ENCODE data around the gene BANK1.

BANK1 gene

GRCh38 chr4:101942891-101943290, 152.4 kb downstream of the BANK1 start (continued):
- TF ChIP-seq, protein P1, sequence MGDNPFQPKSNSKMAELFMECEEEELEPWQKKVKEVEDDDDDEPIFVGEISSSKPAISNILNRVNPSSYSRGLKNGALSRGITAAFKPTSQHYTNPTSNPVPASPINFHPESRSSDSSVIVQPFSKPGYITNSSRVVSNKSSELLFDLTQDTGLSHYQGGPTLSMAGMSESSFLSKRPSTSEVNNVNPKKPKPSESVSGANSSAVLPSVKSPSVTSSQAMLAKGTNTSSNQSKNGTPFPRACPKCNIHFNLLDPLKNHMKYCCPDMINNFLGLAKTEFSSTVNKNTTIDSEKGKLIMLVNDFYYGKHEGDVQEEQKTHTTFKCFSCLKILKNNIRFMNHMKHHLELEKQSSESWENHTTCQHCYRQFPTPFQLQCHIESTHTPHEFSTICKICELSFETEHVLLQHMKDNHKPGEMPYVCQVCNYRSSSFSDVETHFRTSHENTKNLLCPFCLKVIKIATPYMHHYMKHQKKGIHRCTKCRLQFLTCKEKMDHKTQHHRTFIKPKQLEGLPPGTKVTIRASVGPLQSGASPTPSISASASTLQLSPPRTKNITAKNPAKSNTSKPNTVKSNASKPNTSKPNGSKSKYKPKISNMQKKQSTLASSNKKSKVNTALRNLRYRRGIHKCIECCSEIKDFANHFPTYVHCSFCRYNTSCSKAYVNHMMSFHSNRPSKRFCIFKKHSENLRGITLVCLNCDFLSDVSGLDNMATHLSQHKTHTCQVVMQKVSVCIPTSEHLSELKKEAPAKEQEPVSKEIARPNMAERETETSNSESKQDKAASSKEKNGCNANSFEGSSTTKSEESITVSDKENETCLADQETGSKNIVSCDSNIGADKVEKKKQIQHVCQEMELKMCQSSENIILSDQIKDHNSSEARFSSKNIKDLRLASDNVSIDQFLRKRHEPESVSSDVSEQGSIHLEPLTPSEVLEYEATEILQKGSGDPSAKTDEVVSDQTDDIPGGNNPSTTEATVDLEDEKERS (tag by site-specific recombination; IDR thresholded peaks at IDR 0.05) = no peak
- TF ChIP-seq PRDM2 (tag by site-specific recombination; IDR thresholded peaks at IDR 0.05; ENCODE audit: borderline replicate concordance) (no peak), KLF8 (tag by site-specific recombination; IDR thresholded peaks at IDR 0.05) (no peak), ZNF140 (tag by site-specific recombination; IDR thresholded peaks at IDR 0.05) (no peak)

DNA sequence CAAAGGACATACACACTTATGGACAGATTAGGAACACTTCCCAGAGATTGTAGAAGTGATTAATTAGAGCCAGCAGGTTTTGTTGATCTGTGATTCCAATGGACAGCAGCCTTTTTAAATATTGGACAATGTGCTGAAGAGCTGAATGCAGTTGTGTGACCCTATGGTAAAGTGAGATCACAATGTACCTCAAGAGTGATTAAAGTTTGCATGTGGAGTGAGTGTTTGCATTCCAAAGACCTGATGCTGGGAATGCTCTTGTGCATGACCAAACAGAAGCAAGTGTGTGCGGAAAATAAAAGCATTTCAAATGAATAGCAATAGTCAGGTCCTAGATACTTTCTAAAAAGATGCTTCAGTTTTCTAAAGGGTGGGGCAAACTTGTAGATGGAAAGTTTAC, 154.1 kb downstream of the BANK1 start:
- ChIA-PET CTCF (no interaction called here), POLR2A (no interaction called here)
- H3K36me3 ChIP-seq (ENCODE audit: control insufficient read depth in 2 of 2, insufficient read depth in 1 of 2, low read length in 2 of 2) = no peaks in the 10 kb centered on the region
- H3K27ac ChIP-seq (ENCODE audit: extremely low read depth, low read depth, low read length) = no peak overlapping the region
- H3K4me3 ChIP-seq (ENCODE audit: low read depth, low read length) = no peak overlapping the region
- no peak for TF ChIP-seq ZNF426 (tag by site-specific recombination; IDR thresholded peaks at IDR 0.05)
- TF ChIP-seq ZNF513 (tag by site-specific recombination; IDR thresholded peaks at IDR 0.05) = no peak
- no peak for TF ChIP-seq ZSCAN4 (tag by site-specific recombination; IDR thresholded peaks at IDR 0.05)
- TF ChIP-seq ZNF560 (tag by site-specific recombination; IDR thresholded peaks at IDR 0.05; ENCODE audit: borderline replicate concordance) = no peak
- TF ChIP-seq ZBTB20 (tag by site-specific recombination; IDR thresholded peaks at IDR 0.05) = no peak
- TF ChIP-seq, protein P2, sequence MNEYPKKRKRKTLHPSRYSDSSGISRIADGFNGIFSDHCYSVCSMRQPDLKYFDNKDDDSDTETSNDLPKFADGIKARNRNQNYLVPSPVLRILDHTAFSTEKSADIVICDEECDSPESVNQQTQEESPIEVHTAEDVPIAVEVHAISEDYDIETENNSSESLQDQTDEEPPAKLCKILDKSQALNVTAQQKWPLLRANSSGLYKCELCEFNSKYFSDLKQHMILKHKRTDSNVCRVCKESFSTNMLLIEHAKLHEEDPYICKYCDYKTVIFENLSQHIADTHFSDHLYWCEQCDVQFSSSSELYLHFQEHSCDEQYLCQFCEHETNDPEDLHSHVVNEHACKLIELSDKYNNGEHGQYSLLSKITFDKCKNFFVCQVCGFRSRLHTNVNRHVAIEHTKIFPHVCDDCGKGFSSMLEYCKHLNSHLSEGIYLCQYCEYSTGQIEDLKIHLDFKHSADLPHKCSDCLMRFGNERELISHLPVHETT (tag by site-specific recombination; IDR thresholded peaks at IDR 0.05) = no peak
- no peak for TF ChIP-seq KLF7 (tag by site-specific recombination; IDR thresholded peaks at IDR 0.05; ENCODE audit: borderline replicate concordance)
- no peak for TF ChIP-seq ZSCAN16 (tag by site-specific recombination; IDR thresholded peaks at IDR 0.05)
- TF ChIP-seq TRIM28 (IDR thresholded peaks at IDR 0.05; ENCODE audit: borderline replicate concordance, low read length) = no peak
- TF ChIP-seq KLF1 (tag by site-specific recombination; IDR thresholded peaks at IDR 0.05) = no peak
- TF ChIP-seq ZNF791 (tag by site-specific recombination; IDR thresholded peaks at IDR 0.05) = no peak
- no peak for TF ChIP-seq HIC1 (tag by site-specific recombination; IDR thresholded peaks at IDR 0.05)
- no peak for TF ChIP-seq ZNF23 (tag by site-specific recombination; IDR thresholded peaks at IDR 0.05; ENCODE audit: borderline replicate concordance)
- no peak for TF ChIP-seq ZNF76 (tag by site-specific recombination; IDR thresholded peaks at IDR 0.05; ENCODE audit: borderline replicate concordance, low read depth)
- TF ChIP-seq ZNF214 (tag by site-specific recombination; IDR thresholded peaks at IDR 0.05; ENCODE audit: borderline replicate concordance) = no peak
- no peak for TF ChIP-seq ZNF776 (tag by site-specific recombination; IDR thresholded peaks at IDR 0.05; ENCODE audit: borderline replicate concordance)
- TF ChIP-seq ZBTB7A (tag by site-specific recombination; IDR thresholded peaks at IDR 0.05; ENCODE audit: low read depth) = no peak
- no peaks in the 10 kb centered on the region for H3K9me3 ChIP-seq (ENCODE audit: control insufficient read depth, insufficient read depth, low read depth, low read length)
- no peaks in the 10 kb centered on the region for H3K4me1 ChIP-seq (ENCODE audit: control insufficient read depth, insufficient read depth, low read length)

Data from HEK293 (cell line).